H54 (cell line): Measurements from ENCODE around the gene CADM3.

Experiments
- DNase-seq: peaks from one replicate; pipeline ENCODE4 v3.0.0; 2011; ENCODE audit warnings: low spot score, mixed read lengths; ENCODE audit not compliant: insufficient read length
- FAIRE-seq: peaks from 3 replicates; lab custom pipeline; 2011; peaks lifted over from hg19 to GRCh38; lab: Jason Lieb, UNC
- POLR2A ChIP-seq: IDR thresholded peaks from 2 replicates; pipeline ENCODE4 v1.6.1; 2011; ENCODE audit warnings: low read depth, mild to moderate bottlenecking, low read length

CADM3 gene

DNA sequence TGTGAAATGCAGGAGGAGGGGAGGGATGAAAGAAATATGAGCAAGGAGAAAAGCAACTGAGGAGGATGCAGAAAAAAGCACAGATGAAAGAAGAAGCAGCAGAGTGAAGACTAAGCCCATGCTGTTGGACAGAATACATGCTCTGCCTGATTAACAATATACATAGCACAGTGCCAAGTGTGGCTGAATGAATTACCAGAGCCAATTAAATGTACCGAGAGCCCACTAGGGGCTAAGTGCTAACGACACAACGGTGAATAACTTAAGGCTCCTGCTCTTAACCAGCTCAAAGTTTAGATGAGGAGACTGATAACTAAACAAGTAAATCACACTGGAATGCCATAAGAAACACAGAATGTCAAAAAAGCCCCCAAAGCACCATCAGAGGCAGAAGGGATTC, 15.6 kb downstream of the CADM3 start:
- FAIRE-seq: no peak
- TF ChIP-seq POLR2A: no peak
- no peak for DNase-seq

DNA sequence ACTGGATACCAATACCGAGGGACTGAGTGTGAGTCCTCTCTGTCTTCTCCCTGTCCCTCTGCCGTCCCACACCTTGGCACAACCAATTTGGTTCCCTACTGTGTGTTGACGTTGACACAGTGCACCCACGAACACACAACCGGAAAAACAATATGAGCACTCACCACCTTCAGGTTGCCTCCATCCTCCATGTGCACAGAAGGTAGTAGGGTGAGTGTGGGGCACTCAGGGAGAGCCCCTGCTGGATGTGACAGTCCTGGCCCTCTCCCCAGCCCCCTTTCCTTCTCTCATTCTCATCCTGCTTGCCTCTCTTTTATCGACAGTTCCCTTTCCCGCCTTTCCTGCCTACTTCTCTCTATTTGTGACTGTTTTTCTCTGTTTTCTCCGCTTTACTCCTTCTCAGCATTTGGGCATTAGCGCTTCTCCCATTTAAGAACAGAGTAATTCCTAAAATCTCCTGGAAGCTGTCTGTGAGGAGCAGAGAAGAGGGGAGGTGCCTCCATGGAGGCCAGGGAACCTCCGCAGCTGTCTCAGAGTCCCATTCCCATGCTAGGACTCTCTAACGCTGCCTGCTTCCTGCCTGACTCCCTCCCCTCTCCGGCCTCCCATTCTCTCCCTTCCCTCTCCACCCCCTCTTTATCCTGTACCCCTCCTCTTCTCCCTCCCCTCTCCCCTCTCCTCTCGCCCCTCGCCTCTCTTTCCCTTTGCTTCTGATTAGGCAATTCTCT, 16.4 kb downstream of the CADM3 start:
- no peak for FAIRE-seq
- DNase-seq: no peak

DNA sequence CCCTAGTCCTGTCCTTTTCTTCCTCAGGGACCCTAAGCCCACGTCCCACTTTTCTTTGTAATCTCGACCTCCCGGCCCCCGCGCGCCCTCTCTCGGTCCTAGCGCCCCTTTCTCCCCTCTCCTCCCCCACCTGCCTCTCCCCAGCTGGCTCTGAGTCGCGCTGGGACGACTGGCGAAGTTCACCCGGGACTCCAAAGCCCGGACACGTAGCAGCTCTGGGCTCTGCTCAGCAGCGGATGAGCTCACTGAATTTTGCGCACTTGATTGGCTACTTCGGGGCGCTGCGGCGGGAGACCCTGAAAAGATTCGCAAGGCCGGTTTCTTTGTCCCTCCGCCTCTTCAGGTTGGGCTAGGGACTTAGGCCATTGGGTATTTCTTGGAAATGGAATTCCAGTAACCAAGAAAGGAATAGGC, 17.0 kb downstream of the CADM3 start:
- FAIRE-seq: no peak
- no peak for DNase-seq
- no peak for TF ChIP-seq POLR2A

More for the DNA sequence above, 16.4 kb downstream of the CADM3 start:
- no peak for TF ChIP-seq POLR2A

DNA sequence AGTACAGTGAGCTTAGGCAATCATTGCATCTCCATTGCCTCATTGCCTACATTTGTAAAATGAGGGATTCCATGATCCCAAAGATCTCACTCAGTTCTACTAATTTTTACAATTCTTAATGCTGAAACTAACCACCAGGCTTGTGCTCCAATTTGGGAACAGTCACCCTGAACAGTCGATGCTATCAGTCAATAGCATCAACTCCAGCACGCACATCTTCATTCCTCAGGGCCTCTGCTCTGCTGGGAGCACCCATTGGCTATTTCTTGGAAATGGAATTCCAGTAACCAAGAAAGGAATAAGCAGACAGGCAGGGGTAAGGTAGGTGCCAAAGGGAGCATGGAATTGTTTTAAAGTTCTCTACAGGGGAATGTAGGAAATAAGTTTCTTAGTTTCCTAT, 19.0 kb downstream of the CADM3 start:
- no peak for DNase-seq
- no peak for TF ChIP-seq POLR2A
- no peak for FAIRE-seq

DNA sequence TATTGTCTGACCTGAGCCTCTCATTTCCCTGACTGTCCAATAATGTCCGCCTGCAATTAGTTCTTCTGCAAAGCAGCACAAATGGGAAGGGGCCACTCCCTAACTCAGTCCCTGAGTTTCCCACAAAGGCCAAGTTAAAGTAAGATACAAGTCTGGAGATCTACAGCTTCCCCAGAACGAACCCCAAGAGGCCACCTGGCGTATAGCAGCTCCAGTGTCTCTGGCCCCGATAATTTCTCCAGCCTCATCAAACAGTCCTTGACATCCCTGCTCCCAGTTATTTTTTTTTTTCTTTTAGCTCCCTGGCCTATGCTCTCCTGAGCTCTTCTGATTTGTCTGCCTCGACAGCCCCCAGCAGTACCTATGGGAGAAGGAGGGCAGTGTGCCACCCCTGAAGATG, 25.1 kb downstream of the CADM3 start:
- TF ChIP-seq POLR2A: no peak
- DNase-seq (no peak), FAIRE-seq (no peak)

DNA sequence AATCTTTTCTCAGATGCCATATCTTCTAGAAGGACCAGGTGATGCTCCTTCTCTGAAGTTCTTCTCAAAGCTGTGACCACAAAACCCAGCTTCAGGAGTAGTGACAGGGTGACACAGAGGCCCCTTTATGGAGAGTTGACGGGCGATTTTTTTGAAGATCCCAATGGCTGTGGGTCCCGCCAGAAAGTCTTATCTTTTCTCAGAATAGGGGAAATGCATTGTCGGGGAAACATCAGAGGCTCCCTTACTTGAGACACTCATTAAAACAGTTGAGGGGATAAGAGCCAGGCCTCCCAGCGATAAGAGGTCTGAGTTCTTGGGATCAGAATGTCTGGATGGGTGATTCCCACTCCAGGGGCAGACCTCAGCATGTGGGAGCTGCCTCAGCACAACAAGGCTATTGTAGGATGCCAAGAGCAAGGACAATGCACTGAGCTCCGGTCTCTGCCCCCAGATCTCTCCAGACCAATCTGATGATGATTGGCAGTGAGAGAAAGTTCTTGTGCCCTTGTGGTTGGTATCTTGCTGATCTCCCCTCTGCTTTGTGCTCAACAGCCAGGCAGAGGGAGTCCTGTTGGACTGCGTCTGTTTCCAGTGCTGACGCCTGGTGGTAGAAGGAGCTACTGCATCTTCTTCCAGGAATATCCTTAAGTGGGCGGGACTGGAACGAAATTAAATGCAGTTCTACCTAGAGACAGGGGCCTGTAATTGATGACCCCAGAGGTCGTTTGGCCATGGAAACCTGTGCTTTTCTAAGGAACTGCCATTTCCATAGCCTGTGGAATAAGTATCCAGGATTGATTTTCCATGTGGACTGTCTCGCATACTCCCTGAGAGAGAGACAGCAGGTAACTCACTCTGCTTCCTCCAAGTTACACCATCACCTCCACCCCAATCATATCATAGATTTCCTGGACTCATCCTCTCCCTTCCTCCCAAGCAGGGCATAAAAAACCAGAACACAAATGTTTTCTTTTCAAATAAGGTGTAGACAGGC, 26.4 kb downstream of the CADM3 start:
- DNase-seq (peak; percentile 47), FAIRE-seq (no peak)
- no peak for TF ChIP-seq POLR2A

DNA sequence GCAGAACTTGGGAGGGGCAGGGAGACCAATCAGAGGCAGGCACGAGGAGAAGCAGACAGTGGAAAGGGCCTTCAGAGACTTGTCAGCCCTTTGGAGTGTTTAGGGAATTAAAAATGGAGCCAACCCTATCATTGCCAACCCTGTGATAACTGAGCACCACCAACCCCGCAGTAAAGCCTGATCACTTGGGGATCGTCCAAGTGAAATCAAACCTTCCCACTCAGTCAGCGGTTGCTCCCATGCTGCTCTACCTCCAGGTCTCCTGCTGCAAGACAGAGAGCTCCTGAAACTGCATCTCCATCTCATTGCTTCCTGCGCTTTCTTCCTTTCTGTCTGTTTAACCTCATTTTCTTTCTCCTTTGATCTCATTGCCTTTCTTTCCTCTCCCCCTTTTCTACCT, 28.5 kb downstream of the CADM3 start:
- TF ChIP-seq POLR2A: no peak
- no peak for DNase-seq
- FAIRE-seq: no peak

DNA sequence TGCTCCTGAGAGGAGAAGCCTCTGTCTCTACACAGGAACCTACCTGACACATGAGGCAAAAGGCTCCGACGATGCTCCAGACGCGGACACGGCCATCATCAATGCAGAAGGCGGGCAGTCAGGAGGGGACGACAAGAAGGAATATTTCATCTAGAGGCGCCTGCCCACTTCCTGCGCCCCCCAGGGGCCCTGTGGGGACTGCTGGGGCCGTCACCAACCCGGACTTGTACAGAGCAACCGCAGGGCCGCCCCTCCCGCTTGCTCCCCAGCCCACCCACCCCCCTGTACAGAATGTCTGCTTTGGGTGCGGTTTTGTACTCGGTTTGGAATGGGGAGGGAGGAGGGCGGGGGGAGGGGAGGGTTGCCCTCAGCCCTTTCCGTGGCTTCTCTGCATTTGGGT, 29.4 kb downstream of the CADM3 start:
- DNase-seq (no peak), FAIRE-seq (no peak)
- TF ChIP-seq POLR2A: no peak

DNA sequence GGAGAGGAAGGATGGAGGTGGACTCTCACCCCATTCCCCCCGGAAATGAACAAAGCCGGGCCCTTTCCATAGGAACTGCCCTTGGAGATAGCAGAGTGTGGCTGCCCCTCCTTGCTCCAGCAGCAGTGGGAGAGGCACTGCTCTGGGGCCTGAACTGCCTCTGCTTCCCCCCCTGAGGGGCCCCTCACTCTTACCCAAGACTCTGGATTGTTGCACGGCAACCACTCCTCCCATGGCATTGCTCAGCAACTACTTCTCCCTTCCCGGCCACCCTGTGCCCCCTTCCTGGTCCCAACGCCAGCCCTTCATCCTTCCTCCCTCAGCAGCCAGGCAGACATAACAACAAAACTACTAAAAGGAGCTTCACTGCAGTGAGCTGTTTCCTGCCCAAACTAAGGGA, 30.2 kb downstream of the CADM3 start:
- DNase-seq: no peak
- no peak for TF ChIP-seq POLR2A
- no peak for FAIRE-seq

DNA sequence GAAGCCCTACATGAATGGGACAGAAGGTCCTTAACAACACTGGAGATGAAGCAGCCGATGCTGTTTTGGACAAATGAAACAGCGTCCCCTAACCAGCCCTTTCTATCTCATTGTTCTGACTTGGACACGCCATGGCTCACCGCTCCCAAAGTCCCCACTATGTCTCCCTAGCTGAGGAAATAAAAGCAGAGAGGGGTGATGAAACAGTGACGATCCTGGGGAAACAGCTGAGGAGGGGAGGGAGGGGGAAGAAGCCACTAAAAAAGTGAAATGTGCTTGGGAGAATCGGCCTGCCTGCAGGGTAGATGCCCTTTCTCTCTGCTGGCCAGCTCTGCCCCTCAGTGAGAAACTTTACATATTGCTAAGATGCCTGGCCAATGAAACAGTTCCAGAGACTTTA, 32.2 kb downstream of the CADM3 start:
- DNase-seq (no peak), FAIRE-seq (no peak)
- no peak for TF ChIP-seq POLR2A

DNA sequence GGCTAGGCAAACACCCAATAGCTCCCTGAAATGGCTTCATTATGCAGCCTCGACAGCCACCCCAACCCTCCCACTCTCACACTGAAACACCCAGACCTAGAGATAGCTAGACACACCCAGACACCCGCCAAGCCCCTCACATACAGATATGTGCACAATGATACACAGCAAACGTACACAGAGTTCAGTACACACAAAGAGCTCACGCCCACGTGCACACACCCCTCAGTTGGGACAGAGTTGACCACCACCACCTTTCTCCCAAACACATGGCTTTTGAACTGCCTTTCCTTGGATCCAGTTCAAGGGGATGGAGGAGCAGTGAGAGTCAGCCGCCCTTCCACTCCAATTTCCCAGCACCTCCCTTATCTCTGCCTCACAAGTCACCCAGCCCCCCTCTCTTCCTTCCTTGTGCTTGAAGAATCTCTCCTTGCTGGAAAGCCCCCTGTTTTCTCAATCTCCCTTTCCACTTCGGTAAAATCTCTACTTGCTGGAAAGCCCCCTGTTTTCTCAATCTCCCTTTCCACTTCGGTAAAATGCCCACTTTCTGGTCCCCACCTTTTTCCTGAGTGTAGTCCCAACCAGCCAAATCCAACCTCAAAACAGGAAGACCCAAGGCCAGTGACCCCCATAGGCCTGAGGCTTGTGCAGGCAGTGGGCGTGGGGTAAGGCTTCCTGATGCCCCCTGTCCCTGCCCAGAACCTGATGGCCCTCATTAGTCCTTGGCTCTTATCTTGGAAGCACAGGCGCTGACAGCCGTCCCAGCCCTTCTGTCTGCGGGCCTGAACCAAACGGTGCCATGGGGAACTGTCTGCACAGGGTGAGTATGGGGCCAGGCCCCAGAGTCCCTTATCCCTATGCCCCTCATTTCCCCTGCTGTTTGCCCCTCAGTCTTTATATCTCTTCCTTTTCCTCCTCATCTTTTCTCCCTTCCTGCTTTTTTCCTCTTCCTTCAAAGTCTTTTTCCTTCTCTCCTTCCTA, 33.0 kb downstream of the CADM3 start, which contains the start of gene ACKR1:
Gene ACKR1 (plus strand): TSS at position 715 of the 981 bp plus-strand sequence. CDS start 85 bp downstream, at position 800.
- no peak for FAIRE-seq
- no peak for TF ChIP-seq POLR2A
- DNase-seq: no peak

DNA sequence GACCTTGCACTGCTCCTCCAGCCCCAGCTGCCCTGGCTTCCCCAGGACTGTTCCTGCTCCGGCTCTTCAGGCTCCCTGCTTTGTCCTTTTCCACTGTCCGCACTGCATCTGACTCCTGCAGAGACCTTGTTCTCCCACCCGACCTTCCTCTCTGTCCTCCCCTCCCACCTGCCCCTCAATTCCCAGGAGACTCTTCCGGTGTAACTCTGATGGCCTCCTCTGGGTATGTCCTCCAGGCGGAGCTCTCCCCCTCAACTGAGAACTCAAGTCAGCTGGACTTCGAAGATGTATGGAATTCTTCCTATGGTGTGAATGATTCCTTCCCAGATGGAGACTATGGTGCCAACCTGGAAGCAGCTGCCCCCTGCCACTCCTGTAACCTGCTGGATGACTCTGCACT, 33.8 kb downstream of the CADM3 start:
- FAIRE-seq: no peak
- DNase-seq: no peak
- TF ChIP-seq POLR2A: no peak

DNA sequence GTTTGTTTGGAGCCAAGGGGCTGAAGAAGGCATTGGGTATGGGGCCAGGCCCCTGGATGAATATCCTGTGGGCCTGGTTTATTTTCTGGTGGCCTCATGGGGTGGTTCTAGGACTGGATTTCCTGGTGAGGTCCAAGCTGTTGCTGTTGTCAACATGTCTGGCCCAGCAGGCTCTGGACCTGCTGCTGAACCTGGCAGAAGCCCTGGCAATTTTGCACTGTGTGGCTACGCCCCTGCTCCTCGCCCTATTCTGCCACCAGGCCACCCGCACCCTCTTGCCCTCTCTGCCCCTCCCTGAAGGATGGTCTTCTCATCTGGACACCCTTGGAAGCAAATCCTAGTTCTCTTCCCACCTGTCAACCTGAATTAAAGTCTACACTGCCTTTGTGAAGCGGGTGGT, 34.7 kb downstream of the CADM3 start:
- DNase-seq (no peak), FAIRE-seq (no peak)
- no peak for TF ChIP-seq POLR2A
